ENCODE results near the gene HOGA1.
"Not testable (repeated sequence)": the region's sequence is repeated elsewhere in the genome, so short reads cannot be mapped to it uniquely, and the experiment has no call there.

The HOGA1 gene

GRCh38 chr10:97611473-97611872 lies 27.3 kb downstream of the HOGA1 start:
- DNase-seq (ENCODE audit: low spot score), result no peak

GRCh38 chr10:97612386-97612785 lies 28.2 kb downstream of the HOGA1 start:
- peak; percentile 67 for DNase-seq (ENCODE audit: low spot score)

GRCh38 chr10:97618285-97618684 lies 34.1 kb downstream of the HOGA1 start:
- DNase-seq (ENCODE audit: low spot score), result no peak

- DNase-seq (ENCODE audit: low spot score), result no peak
Measured at GRCh38 chr10:97618733-97619132, 34.5 kb downstream of the HOGA1 start.

- peak; percentile 31 for DNase-seq (ENCODE audit: low spot score)
Measured at GRCh38 chr10:97623277-97623676, 39.1 kb downstream of the HOGA1 start.

- DNase-seq (ENCODE audit: low spot score), result no peak
Measured at GRCh38 chr10:97627731-97628130, 43.5 kb downstream of the HOGA1 start.

GRCh38 chr10:97628228-97628627 lies 44.0 kb downstream of the HOGA1 start:
- no peak for DNase-seq (ENCODE audit: low spot score)

GRCh38 chr10:97629289-97629688 lies 45.1 kb downstream of the HOGA1 start:
- DNase-seq (ENCODE audit: low spot score), result peak; percentile 93

- no peak for DNase-seq (ENCODE audit: low spot score)
Measured at GRCh38 chr10:97631098-97631497, 46.9 kb downstream of the HOGA1 start.

GRCh38 chr10:97632949-97633884 lies 49.0 kb downstream of the HOGA1 start, which contains the start of gene MORN4:
TSS of gene MORN4 (minus strand) at chr10:97633500. CDS start at chr10:97619653, 13,847 bp downstream.
- peak; percentile 93 for DNase-seq (ENCODE audit: low spot score)

- peak; percentile 47 for DNase-seq (ENCODE audit: low spot score)
Measured at GRCh38 chr10:97633921-97634320, 49.7 kb downstream of the HOGA1 start.

GRCh38 chr10:97635577-97635976 lies 51.4 kb downstream of the HOGA1 start:
- DNase-seq (ENCODE audit: low spot score), result no peak

- DNase-seq (ENCODE audit: low spot score), result not testable (repeated sequence)
Measured at GRCh38 chr10:97639090-97639489, 54.9 kb downstream of the HOGA1 start.

GRCh38 chr10:97640174-97640867 lies 56.1 kb downstream of the HOGA1 start, which contains the start of gene PI4K2A:
TSS of gene PI4K2A (plus strand) at chr10:97640671. CDS start at chr10:97640743, 72 bp downstream.
- DNase-seq (ENCODE audit: low spot score), result peak; percentile 100

GRCh38 chr10:97640868-97641811 lies 57.0 kb downstream of the HOGA1 start:
- DNase-seq (ENCODE audit: low spot score), result peak; percentile 28

- not testable (repeated sequence) for DNase-seq (ENCODE audit: low spot score)
Measured at GRCh38 chr10:97642471-97643159, 58.4 kb downstream of the HOGA1 start.

GRCh38 chr10:97643441-97643985 lies 59.3 kb downstream of the HOGA1 start:
- DNase-seq (ENCODE audit: low spot score), result no peak

GRCh38 chr10:97644936-97645335 lies 60.7 kb downstream of the HOGA1 start:
- no peak for DNase-seq (ENCODE audit: low spot score)

- DNase-seq (ENCODE audit: low spot score), result peak; percentile 38
Measured at GRCh38 chr10:97647556-97647955, 63.4 kb downstream of the HOGA1 start.

GRCh38 chr10:97648562-97649404 lies 64.6 kb downstream of the HOGA1 start:
- DNase-seq (ENCODE audit: low spot score), result peak; percentile 92

Measured in kidney tubule cell (primary cell).